Keratinocyte (primary cell): ENCODE measurements around the gene RPL35A. TPM values are rescaled to one million over a fixed set of nuclear protein-coding genes. Genes with fewer than 3 reads are reported as not detected.

Source experiments
- DNase-seq: peaks from one replicate; pipeline ENCODE4 v3.0.0-alpha.2; 2011; ENCODE audit warnings: low read depth, missing footprints, low spot score
- FAIRE-seq: peaks from 2 replicates; lab custom pipeline; 2011; peaks lifted over from hg19 to GRCh38; lab: Jason Lieb, UNC
- H2AFZ ChIP-seq: 2 replicates; pipeline ENCODE4 v1.6.0; 2012; ENCODE audit warnings: low read length, control low read depth, inconsistent platforms; ENCODE audit not compliant: control insufficient read depth
- H3K27ac ChIP-seq: 2 replicates; pipeline ENCODE4 v1.5.1; 2011; ENCODE audit warnings: low read length; ENCODE audit not compliant: control insufficient read depth, insufficient read depth
- H3K27me3 ChIP-seq: 3 replicates; pipeline ENCODE4 v1.6.0; 2011; ENCODE audit warnings: low read length; ENCODE audit not compliant: control insufficient read depth, insufficient read depth; ENCODE audit errors: extremely low read depth
- H3K36me3 ChIP-seq, 2 experiments: 2 replicates in 1 of 2; 3 replicates in 1 of 2; pipeline ENCODE4 v1.5.1; 2011; ENCODE audit warnings: low read length in 2 of 2, mild to moderate bottlenecking in 1 of 2; ENCODE audit not compliant: control insufficient read depth in 2 of 2, insufficient read depth in 2 of 2; ENCODE audit errors: extremely low read depth in 1 of 2
- H3K4me1 ChIP-seq: 3 replicates; pipeline ENCODE4 v1.5.1; 2011; ENCODE audit warnings: low read length; ENCODE audit not compliant: control insufficient read depth, insufficient read depth; ENCODE audit errors: extremely low read depth
- H3K4me2 ChIP-seq: 3 replicates; pipeline ENCODE4 v1.6.0; 2011; ENCODE audit warnings: low read depth, low read length; ENCODE audit not compliant: control insufficient read depth, insufficient read depth; ENCODE audit errors: extremely low read depth
- H3K4me3 ChIP-seq, 3 experiments: fragments of 200-600 bp in 1 of 3; sonication (generic) in 1 of 3; 2 replicates in 2 of 3; 3 replicates in 1 of 3; pipeline ENCODE4 v1.5.1; 2011 to 2016; ENCODE audit warnings: low read length in 3 of 3, mild to moderate bottlenecking in 3 of 3, control low read depth in 2 of 3, inconsistent platforms in 1 of 3, low read depth in 1 of 3, mixed read lengths in 1 of 3, mixed run types in 1 of 3, moderate library complexity in 1 of 3; ENCODE audit not compliant: control insufficient read depth in 2 of 3, insufficient read depth in 2 of 3; ENCODE audit errors: extremely low read depth in 1 of 3
- H3K79me2 ChIP-seq: 2 replicates; pipeline ENCODE4 v1.6.0; 2012; ENCODE audit warnings: low read length; ENCODE audit not compliant: control insufficient read depth, insufficient read depth
- H3K9ac ChIP-seq: 3 replicates; pipeline ENCODE4 v1.6.0; 2011; ENCODE audit warnings: low read length; ENCODE audit not compliant: control insufficient read depth, insufficient read depth; ENCODE audit errors: extremely low read depth
- H3K9me1 ChIP-seq: 3 replicates; pipeline ENCODE4 v1.6.0; 2011; ENCODE audit warnings: low read length; ENCODE audit not compliant: control insufficient read depth, insufficient read depth; ENCODE audit errors: extremely low read depth
- H3K9me3 ChIP-seq: 2 replicates; pipeline ENCODE4 v1.5.1; 2012; ENCODE audit warnings: low read depth, low read length; ENCODE audit not compliant: control insufficient read depth
- H4K20me1 ChIP-seq: 3 replicates; pipeline ENCODE4 v1.6.0; 2011; ENCODE audit warnings: low read length; ENCODE audit not compliant: control insufficient read depth, insufficient read depth; ENCODE audit errors: extremely low read depth
- CTCF ChIP-seq, 3 experiments: IDR thresholded peaks in 1 of 3; conservative IDR thresholded peaks in 1 of 3; optimal IDR thresholded peaks in 1 of 3; 2 replicates in 2 of 3; 3 replicates in 1 of 3; pipeline versions ENCODE3 to v1.5.1; 2011; ENCODE audit warnings: low read length in 3 of 3, mild to moderate bottlenecking in 3 of 3, moderate library complexity in 2 of 3, control low read depth in 1 of 3, inconsistent platforms in 1 of 3; ENCODE audit not compliant: insufficient read depth in 2 of 3; ENCODE audit errors: extremely low read depth in 1 of 3
- EZH2 ChIP-seq: IDR thresholded peaks from one replicate; pipeline ENCODE4 v1.6.1; 2012; ENCODE audit warnings: inconsistent platforms, mild to moderate bottlenecking, low read length, moderate library complexity
- dilution Hi-C: fragments of 300-500 bp; cut with MboI; formaldehyde crosslinking; loops from one replicate; pipeline ENCODE4 v1.7.0; 2020; ENCODE audit warnings: low sequenced_read_pairs; ENCODE audit not compliant: extremely low pct_ligation_motif_present
- polyA plus RNA-seq, 5 experiments: library from polyadenylated mRNA; depleted of rRNA in 3 of 5; stranded (reverse) in 3 of 5; stranded (forward) in 1 of 5; unstranded in 1 of 5; fragments of >200 nt; gene quantifications; 1 replicate in 1 of 5; 2 replicates in 3 of 5; 3 replicates in 1 of 5; pipeline versions ENCODE4 v1.2.1 to v1.2.3, GENCODE V29; 2011 to 2012; ENCODE audit warnings: missing spikeins in 2 of 5, low read depth in 1 of 5, low replicate concordance in 1 of 5

Gene RPL35A
- polyA plus RNA-seq, 1 donor (not counting 4 experiments of a cell fraction or from before 2014, with no cell fraction given) = 1,184 TPM

- no peak overlapping the region for H3K27ac ChIP-seq
- H3K27me3 ChIP-seq = no peaks in the 10 kb centered on the region
- H3K9me1 ChIP-seq = no peaks in the 10 kb centered on the region
- dilution Hi-C loops = no loop called here
- FAIRE-seq = no peak
- H4K20me1 ChIP-seq = no peaks in the 10 kb centered on the region
- no peak overlapping the region for H3K4me2 ChIP-seq
- no peak for DNase-seq
- H3K9ac ChIP-seq = no peak overlapping the region
- TF ChIP-seq CTCF (optimal IDR thresholded peaks at IDR 0.05 in 1 of 3, IDR thresholded peaks at IDR 0.05 in 1 of 3, conservative IDR thresholded peaks at IDR 0.05 in 1 of 3; ENCODE audit: extremely low read depth in 1 of 3, insufficient read depth in 2 of 3, low read length in 3 of 3) (no peak), EZH2 (no peak)
- no peaks in the 10 kb centered on the region for H3K79me2 ChIP-seq
- no peak overlapping the region for H3K4me3 ChIP-seq
- H3K9me3 ChIP-seq = no peaks in the 10 kb centered on the region
- no peaks in the 10 kb centered on the region for H3K4me1 ChIP-seq
- no peaks in the 10 kb centered on the region for H3K36me3 ChIP-seq
- no peak overlapping the region for H2AFZ ChIP-seq
These were observed 39.7 kb downstream of the RPL35A start for GRCh38 chr3:197989651-197990050.

GRCh38 chr3:197994736-197995135, 44.7 kb downstream of the RPL35A start:
- no peak for FAIRE-seq
- no peak for TF ChIP-seq EZH2
- TF ChIP-seq CTCF (optimal IDR thresholded peaks at IDR 0.05 in 1 of 3, IDR thresholded peaks at IDR 0.05 in 1 of 3, conservative IDR thresholded peaks at IDR 0.05 in 1 of 3; ENCODE audit: extremely low read depth in 1 of 3, insufficient read depth in 2 of 3, low read length in 3 of 3) = no peak

More at GRCh38 chr3:197994736-197995135, 44.7 kb downstream of the RPL35A start:
- Histone ChIP-seq H3K4me3 (no peak overlapping the region), H3K4me2 (no peak overlapping the region), H3K27me3 (no peaks in the 10 kb centered on the region), H3K79me2 (no peaks in the 10 kb centered on the region), H3K9ac (no peak overlapping the region), H3K9me1 (no peaks in the 10 kb centered on the region), H4K20me1 (no peaks in the 10 kb centered on the region), H3K9me3 (no peaks in the 10 kb centered on the region), H3K36me3 (no peaks in the 10 kb centered on the region), H3K27ac (no peak overlapping the region), H2AFZ (no peak overlapping the region), H3K4me1 (no peaks in the 10 kb centered on the region)
- no peak for DNase-seq
- dilution Hi-C loops = no loop called here
